CD4-positive, alpha-beta T cell treated with Interferon alpha-2 for 1 hour (primary cell): Measurements from ENCODE around the gene CHAC1.

Experiments used
- DNase-seq, 2 donors: peaks; one replicate each; pipeline ENCODE4 v3.0.0-alpha.2; 2020 to 2022

The CHAC1 gene, protein sequence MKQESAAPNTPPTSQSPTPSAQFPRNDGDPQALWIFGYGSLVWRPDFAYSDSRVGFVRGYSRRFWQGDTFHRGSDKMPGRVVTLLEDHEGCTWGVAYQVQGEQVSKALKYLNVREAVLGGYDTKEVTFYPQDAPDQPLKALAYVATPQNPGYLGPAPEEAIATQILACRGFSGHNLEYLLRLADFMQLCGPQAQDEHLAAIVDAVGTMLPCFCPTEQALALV

DNA sequence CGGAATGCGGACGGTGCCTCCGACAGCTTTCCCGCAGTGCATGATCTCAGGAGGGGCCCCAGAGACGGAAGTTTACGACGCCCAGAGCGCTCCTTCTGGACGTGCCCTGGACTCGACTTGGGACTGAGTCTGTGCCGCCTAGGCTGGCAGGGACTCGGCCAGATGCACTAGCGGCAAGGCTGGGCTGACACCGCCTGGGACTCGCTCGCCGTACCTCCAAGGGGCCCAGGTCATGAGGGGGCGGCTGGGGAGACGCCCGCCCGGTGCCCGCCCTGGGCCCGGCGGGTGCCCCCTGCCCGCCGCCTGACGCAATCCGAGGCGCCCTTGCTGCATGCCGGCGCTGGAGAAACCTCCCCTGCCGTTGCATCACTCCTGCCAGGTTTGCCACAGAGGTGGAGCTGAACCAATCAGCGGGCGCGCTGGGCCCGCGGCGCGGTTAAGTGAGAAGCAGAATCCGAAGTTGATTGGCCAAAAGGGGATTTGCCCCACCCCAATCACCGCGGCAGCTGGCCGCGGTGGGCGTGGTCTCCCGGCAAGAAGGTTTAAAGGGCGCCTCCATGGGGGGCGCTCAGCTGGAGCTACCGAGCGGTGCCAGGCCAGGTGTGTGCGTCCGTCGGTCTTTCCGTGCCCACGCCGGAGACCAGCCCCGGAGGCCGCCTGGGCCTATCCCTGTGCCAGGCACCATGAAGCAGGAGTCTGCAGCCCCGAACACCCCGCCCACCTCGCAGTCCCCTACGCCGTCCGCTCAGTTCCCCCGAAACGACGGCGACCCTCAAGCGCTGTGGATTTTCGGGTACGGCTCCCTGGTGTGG, at the start of gene CHAC1:
Gene CHAC1 (plus strand): TSS at position 571 of the 812 bp plus-strand sequence. CDS start 113 bp downstream, at position 684.
- peak; percentile 95 to 97 for DNase-seq

DNA sequence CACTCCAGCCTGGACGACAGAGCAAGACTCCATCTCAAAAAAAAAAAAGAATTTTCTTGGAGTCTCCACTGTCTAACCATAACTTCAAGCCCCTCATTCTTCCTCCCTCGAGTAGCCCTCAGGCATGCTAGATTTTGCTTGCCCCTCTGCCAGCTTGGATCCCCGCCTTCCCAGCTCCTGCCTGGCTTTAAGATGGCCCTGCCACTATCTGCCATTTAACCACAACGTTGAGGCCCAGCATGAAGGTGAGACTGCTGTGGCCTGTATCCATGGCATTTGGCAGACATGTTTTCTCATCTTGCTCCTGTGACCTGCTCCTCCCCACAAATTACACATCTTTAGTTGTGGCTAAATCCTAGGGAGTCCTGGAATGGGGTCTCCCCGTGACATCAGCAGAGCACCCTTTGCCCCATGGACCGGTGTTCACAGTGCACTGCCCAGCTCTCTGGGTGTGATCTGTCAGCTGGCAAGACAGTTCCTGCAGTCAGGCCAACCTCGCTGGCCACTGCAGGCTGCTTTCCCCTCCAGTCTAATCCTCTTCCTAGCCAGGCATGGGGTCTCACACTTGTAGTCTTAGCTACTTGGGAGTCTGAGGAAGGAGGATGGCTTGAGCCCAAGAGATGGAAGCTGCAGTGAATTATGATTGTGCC, 48.6 kb upstream of the CHAC1 start:
- DNase-seq = no peak

DNA sequence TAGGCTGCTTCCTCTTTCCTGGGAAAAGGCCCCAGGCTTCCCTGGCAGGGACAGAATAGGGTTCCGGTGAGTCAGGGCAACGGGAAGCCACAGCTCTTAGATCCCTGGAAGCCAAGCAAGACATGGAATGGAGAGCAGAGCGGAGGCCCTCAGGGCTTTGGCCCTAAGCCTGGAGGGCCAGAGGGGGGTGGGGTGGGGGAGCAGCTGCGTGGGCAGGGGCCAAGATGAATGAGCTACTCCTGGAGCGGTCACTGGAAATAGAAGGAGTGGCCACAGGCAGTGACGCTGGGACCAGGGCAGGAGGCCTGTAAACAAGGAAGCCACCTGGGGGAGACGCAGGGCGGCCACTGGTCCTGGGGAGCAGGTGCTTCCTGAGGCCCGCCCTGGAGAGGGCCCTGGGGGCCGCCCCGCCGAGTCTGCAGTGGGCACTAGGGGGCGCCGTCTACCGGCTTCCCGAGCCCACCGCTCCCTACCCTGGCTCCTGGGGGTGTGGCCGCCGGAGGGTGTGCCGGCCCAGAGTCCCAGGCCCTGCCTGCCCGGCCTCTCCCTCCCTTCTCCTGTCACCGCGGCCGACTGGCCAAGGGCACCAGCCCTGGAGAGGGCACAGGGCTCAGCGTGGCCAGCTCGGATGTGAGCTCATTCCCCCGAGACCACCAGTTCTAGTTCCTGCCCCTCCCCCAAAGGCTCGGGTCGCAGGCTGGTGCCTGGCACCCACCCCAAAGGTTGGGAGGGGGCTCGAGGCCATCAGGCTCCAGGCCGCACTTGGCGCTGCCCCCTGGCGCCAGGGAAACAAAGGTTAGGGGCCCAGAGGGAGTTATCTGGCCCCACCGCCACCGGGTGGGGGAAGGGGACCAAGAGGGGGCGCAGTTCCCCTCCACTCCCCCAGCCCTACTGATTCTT, 46.9 kb upstream of the CHAC1 start:
- DNase-seq = peak; percentile 78 to 82

DNA sequence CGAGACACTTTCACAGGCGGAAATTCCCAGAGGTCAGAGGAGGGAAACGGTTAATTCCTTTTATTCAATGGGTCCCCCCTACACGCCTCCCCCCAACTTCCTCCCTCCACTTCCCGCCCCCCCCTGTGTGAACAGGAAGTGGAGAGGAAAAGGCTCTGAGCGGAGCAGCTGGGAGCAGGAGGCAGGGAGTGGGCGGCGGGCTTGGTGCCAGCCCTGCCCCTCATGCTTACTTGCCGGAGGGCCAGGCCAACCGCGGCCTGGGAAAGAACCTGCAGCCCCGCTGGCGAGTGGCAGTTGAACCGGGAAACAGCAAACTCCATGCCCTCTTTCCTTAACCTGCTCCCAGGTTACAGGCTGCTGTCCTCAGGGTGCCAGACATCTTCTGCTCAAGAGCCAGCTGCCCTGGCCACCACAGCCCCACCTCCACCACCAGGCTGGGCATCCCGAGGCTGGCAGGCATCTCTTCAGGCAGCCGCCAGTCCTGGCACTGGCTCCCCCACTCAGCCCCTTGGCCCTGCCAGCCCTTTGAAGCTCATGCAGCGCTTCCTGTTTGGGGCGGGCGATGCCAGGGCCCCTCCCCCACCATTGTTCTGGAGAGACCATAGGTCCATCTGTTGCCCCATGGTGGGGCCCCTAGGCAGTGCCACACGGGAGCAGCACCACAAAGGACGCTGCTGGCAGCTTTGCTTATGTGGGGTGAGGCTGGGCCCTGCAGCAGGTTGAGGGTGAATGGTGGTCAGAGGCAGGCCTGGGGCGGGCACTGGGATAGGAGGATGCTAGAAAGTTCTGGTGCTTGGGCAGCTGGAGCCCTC, 46.1 kb upstream of the CHAC1 start:
- DNase-seq = peak; percentile 65 to 72

DNA sequence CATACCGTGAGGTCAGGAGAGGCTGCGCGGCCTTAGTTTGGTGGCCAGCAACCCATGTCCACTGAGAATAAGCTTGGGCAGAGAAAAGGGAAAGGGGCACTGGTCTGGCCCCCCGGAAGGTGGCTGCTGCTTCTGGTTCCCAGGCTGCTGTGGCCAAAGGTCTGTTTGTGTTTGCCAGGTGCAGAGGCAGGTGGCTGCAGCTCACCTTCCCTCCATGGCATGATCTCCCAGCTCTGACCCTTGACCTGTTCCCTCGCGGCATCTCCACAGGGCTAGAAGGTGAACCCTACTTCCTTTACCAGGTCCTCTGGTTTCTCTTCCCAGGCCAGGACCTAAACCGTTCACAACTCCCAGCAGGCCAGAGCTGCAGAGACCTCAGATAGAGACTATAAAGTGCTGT, 45.2 kb upstream of the CHAC1 start:
- no peak for DNase-seq

DNA sequence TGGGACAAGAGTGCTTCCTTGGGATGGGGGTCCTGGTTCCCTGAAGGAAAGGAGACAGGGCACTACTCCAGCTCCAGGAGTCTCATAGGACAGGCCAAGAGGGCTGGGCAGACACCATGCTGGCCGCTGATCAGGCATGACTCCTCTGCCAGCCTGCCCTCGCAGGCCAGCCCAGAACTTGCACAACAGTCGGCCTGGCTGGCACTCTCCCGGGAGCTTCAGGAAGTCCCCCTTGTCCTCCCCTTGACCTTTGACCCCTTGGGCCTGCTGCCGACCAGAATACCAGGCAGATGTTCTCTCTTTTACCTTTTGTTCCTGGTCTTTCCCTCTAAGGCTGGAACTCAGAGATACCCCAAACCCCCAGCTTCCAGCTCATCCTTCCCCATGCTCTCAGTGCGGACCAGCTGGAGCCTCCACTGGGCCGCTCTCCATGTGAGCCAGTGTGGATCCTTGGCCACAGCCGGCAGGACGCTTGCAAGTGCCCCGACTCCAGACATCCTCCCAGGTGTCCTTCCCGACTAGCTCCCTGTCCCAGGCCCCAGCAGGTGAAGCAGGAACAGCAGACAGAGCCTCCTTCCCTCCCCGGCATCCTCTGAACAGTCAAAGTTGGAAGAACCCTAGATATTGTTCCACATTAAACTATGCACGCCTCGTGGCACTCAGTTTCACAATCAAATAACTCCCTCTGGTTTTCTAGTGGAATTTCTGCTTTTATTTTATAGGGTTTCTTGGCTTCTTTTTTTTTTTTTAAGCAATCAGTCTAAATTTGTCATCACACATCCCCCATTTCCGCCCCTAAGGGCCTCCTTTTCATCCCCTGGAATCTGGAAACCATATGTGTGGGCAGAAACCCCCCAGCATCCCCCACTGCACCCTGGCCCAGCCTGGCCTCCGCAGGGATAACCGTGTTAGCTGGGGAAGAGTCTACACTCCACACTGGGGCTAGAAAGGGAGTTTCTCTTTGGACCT, 43.3 kb upstream of the CHAC1 start:
- DNase-seq = no peak

GRCh38 chr15:40911141-40911540, 42.1 kb upstream of the CHAC1 start:
- DNase-seq = no peak

DNA sequence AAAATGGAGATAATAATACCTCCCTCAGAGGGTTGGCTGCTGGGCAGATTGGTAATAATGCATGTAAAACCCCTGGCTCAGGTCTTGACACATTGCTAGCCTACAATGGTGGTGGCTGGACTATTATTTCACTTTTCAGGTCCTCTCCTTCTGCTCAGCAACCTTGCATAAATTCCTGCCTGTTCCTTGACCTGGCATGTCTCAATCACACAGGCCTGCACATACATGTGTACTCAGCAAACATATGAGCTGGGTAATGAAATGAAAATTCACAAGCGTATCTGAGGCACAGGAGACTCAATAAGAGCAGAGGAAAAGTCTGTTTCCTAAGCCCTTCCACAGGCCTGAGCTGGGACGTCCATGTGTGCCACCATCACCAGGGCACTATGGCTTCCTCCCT, 41.6 kb upstream of the CHAC1 start:
- DNase-seq = no peak

DNA sequence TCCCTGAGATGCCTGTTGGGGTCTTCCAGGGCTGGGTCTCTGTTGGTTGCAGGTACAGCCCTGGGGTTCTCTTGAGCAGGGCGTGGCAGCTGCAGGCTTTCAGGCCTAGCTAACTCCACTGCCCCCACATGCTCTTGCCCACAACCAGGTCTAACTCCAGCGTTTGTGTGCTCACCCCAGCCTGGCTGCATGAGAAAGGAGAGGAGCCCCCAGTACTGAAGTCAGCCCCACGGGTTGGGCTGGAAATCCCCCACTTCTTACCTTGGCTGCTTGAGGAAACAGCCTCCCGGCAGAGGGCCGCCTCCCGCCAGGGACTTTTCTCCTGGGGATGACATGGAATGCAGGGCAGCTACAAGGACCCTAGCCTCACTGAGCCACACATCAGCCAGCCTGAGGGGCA, 40.8 kb upstream of the CHAC1 start:
- DNase-seq = no peak

GRCh38 chr15:40914013-40914412, 39.3 kb upstream of the CHAC1 start:
- DNase-seq = no peak

DNA sequence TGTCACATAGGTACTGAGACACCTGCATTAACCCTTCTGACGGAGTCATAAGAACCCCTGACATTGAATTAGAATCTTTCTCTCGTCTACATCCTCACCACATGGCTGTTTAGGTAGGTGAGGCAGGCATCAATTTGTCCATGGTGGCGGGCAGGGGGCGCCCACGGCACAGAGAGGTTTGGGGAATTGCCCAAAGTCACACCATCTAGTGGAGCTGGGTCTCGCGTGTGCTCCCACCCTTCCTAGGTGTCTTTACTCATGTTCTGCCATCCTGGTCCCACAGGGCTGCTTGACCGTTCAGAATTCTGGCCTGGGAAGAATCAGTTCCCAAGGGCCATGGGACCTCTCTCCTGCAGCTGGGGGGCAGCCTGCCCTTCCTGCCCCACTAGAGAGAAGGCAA, 38.8 kb upstream of the CHAC1 start:
- no peak for DNase-seq

DNA sequence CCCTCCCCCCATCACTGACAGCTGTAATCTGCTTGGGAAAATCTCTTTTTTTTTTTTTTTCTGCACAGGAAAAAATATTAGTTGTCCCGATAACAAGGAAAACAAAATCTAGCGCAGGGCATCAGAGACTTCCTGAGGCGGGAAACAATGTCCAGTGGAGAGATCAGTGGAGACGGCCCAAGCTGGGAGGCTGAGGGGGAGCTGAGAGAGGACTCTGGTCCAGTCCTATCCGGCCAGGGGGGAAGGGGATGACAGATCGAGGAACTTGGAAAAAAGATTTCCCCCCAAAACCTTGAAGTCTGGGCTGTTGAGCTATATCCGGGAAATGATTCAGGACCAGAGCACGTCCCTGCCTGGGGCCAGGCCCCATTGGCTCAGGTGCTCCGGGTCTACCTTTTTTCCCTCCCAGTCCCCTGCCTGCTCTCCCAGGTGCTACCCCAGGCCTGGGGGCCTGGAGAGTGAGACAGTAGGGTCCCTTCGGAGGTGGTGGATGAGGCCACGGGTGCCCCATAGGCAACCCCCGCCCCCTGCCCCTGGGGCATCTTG, 38.1 kb upstream of the CHAC1 start:
- no peak for DNase-seq

- no peak for DNase-seq
Observed at GRCh38 chr15:40915679-40916078, 37.6 kb upstream of the CHAC1 start.

DNA sequence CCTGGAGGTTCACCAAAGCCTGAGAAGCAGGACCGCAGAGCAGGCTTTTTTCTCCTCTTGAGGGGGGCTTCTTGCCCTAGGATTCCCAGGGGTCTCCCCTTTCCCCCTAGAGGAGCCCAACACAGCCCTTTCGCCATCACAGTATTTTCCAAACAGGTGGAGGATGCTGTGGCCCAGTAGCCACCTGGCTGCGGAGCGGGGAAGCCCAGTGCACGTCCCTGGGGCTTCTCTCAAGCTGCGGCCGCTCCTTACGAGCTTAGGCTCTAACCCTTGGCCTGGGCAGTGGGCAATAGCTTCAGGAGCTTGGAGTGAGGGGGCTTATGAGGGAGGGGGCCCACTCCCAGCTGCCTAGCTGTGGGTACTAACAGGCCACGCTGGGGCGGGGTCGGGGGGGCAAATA, 35.7 kb upstream of the CHAC1 start:
- DNase-seq = no peak

- no peak for DNase-seq
Observed at GRCh38 chr15:40918146-40918798, 35.0 kb upstream of the CHAC1 start.

DNA sequence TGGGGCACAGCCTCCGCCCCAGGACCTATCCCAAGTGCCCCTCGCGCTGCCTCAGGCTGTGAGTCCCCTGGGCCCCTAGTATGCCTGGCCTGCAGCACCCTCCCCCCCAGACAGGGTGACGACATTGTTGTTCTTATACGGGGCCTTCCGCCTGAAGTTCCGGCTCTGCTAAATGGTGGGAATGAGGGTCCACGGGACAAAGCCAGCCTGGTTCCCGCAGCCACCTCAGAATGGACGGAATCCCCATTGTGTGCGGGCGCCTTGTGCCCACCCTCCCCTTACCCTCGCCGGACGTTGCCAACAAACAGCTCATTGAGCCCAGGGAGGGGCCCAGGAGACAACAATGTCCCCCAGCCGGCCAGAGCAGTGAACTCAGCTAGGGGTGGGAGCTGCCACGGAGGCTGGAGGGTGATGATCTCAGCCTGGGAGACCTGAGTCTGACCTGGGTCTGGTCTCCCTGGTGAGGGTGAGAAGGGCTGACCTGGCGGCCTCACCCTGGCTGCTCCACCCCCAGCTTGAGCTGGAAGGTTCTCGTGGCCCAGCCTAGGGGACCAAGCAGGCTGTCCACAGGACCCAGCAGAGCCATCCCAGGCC, 34.4 kb upstream of the CHAC1 start:
- DNase-seq = no peak

- DNase-seq = no peak
Observed at GRCh38 chr15:40921949-40922607, 31.2 kb upstream of the CHAC1 start.

- no peak for DNase-seq
Observed at GRCh38 chr15:40922608-40923005, 30.7 kb upstream of the CHAC1 start.

GRCh38 chr15:40923551-40923950, 29.7 kb upstream of the CHAC1 start:
- no peak for DNase-seq
